ENCODE results near the gene UNC93A.
"Not testable (repeated sequence)": the region's sequence is repeated elsewhere in the genome, so short reads cannot be mapped to it uniquely, and the experiment has no call there.

Gene UNC93A

GRCh38 chr6:167272151-167272550 is 19.0 kb upstream of the UNC93A start:
- DNase-seq = no peak

DNA sequence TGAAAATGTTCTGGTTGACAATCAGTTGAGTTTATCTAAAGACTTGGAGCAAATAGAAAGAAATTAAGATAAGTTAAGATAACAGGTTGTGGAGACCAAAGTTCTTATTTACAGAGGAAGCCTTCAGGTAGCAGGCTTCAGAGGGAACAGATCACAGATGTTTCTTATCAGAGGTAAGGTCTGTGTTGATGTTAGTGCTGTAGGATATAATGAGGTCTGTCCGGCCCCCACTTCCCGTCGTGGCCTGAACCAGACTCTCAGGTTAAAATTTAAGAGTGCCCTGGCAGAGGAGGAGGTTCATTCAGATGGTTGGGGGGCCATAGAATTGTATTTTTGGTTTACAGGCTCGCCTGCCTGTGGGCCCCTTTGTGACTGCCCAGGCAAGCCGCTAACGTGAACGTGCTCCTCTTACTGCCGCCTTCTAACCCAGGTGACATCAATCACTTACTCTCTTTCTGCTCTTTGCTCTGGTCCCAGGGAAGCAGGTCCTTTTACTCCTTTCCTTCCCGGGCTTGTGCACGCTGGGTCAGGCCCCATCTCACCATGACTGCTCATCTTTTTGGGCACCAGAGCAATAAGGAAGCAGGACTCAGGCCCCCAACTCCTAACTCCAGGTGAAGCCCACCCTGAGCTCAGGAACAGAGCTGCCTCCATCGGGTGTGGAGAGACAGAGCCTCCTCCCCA is 18.3 kb upstream of the UNC93A start:
- DNase-seq = no peak

- no peak for DNase-seq
Measured at GRCh38 chr6:167274270-167274669, 16.8 kb upstream of the UNC93A start.

- no peak for DNase-seq
Measured at GRCh38 chr6:167275001-167275400, 16.1 kb upstream of the UNC93A start.

DNA sequence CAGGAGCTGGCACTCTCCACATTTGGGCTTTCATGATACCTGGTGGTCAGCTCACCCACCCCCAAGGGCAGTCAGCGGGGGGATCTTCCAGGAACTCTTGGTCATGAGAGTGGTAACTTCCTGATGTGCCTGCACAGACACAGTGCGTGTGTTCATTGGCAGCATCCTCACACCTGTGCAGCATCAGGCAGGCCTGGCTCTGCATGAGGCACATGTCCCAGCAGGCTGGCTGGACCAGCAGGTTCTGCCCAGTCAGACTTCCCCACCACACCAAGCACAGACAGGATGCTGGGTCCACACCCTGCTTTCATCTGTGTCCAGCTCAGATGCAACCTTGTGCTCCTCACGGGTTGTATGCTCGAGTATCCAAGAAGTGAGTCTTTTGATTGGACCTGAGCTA is 15.7 kb upstream of the UNC93A start:
- no peak for DNase-seq

DNA sequence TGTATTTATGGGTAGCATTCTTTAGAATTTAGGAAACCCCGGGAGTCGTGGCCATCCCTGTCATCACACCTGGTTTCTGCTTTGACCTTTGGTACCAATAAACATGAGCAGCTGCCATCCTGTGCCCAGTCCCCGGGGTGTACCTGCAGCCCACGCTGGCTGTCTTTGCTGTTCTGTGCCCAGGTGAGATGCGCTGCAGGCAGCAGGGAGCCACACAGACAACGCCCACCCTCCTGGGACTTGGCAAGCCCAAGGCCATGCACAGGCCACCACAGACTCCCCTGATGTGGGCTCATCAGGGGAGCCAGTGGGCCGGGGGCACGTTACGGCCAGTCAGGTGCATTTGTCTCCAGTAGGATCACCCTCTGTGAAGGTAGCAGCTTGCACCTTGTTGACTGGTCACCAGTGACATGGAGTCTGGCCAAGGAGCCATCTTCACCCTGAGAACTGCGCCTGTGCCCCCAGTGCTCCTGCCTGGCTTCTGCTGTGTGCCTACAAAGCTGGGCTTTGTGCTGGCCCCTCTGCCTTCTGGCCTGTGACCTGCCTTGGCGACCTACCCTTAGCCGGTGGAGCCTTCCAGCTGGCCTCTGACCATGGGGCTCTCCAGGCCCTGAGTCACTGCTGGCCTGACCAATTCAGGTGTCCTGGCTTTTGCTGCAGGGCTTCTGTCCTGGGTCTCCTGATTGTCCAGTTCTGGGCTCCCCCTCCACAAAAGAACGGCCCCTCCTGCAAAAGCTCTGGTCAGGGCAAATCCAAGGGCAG is 14.2 kb upstream of the UNC93A start:
- no peak for DNase-seq

DNA sequence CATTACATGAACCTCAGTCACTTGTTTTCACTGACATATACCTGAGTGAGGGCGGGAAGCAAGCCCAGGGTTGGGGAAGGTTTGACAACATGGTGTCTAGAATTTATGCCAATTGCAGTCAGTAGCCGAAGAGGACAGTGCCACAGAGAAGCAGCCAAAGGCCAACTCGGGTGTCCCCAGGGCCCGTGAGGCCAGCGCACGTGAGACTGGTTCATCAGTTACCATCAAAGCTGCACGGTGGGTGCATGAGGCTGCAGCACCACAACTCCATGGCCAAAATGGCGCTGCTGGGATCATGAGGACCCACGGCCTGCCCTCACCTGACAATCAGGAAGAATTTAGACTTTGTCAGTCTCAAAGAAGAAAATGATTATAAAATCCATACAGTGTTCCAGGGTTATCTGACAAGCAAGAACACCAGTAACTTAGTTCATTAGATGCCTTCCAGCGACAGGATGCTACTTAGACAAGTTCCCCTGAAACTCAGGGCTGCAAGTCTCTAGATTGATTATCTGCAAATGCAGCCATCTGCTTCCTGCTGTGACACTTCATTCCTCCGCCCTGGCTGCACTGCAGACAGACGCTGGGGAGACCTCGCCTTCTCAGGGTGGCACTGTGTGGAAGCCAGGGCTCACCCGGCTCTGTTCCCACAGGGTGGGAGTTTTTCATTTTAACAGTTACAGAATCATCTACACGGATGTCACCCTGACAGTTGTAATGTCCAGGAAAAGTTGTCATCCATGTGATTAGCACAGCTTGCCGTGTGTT is 12.8 kb upstream of the UNC93A start:
- not testable (repeated sequence) for DNase-seq

DNA sequence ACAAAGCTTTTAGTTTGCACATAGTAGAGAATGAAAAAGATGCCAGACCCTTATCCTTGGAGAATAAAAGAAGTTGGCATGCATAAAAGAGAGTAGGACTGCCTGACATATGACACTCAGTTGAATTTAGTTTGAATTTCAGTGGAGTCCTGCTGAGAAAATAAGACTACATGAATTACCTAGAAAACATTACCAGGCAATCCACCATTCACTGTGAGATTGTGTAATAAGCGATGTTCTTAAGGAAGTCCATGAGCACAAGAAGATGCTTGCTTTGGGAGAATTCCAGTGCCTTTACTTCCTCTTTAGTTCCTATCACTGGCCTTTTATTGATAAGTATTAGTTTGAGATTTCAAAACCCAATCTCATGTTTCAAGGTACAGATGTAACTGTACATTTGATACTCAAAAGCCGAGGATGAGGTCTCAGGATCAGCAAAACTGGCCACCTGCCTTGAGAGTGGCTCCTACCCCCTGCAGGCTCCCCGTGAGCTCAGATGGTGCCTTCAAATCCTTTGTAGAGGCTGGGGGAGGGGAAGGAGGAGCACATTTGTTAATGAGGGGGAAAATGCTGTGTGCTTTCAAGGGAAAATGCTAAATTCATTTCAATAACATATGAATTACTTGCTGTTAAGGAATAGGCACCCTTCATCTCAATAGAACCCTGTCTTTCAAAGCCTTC is 11.2 kb upstream of the UNC93A start:
- no peak for DNase-seq

DNA sequence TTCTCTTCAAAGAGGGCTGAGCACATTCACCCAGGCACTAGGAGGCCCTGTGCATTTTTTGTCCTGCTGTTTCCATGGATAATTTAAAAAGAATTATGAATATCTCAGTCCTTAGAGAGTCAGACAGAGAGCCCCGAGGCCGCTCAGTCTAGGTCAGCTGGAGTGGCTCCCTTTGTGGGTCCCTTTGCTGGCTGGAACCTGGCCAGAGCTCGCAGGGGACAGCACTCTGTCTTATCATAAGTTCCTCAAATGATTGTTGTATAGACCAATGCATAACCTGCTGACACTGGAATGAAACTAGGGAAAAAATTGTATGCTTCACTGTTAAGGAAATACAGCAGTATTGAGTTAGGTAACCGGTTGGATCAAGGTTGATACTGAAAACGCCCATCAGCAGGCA is 10.6 kb upstream of the UNC93A start:
- not testable (repeated sequence) for DNase-seq

DNA sequence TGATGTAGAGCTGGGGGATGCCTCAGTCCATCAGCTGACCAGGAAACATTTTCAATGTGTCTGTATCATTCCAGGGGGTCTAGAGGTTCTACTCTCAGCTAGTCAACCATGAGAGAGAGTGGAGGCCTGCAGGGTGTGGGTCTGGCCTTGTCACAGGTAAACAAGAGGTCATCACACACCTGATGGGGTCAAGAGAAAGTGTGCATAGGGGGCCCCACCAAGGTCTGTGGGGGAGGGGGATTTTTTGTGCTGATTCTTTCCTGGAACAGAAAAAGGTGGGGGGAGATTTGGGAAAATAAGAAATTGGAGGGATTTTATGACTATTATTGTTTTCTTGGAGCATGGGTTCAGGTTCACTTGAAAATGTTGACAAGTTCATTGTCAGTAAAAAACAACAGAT is 8.9 kb upstream of the UNC93A start:
- no peak for DNase-seq

DNA sequence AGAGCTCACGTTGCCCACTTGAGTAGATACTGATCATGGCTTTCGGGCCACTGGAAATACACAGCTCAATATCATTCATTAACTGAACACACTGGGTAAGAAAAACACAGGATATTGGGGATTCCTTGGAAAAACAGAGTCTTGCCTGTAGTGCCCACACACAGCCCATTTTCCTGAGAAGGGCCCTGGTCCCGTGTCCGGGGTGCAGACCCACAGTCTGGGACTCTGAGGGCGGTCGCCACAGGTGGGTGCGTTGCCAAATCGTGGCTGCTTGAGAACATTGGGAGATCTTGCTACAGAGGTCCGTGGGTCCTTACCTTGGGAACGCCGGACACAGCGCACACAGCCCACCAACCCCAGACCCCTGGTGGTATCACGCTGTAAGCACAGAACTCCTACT is 6.5 kb upstream of the UNC93A start:
- not testable (repeated sequence) for DNase-seq

GRCh38 chr6:167285077-167285770 is 5.9 kb upstream of the UNC93A start:
- DNase-seq = no peak

DNA sequence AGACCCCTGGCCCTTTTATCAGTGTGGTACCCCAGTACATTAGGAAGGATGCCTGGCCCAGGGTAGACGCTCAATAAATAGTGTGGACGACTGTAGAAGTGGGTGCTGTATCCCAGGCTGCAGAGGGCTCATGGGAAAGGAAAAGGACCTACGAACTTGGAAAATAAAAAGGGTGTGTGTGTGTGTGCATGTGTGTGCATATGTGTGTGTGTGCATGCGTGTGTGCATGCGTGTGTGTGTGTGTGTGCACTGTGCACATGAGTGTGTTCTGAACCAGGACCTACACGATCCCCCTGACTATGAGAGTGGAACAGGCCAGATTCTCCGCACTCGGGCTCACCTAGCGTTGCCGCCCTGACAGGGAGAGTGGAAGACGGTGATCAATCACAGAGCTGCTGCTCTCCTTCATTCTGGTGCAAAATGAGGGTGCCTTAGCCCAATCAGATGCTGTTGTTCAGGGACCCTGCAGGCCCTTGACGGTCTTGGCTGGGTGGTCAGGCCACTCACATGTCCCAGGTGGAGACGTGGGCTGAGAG is 3.5 kb upstream of the UNC93A start:
- DNase-seq = no peak

- not testable (repeated sequence) for DNase-seq
Measured at GRCh38 chr6:167288591-167289225, 2.4 kb upstream of the UNC93A start.

GRCh38 chr6:167289291-167289690 is 1.8 kb upstream of the UNC93A start:
- DNase-seq = not testable (repeated sequence)

DNA sequence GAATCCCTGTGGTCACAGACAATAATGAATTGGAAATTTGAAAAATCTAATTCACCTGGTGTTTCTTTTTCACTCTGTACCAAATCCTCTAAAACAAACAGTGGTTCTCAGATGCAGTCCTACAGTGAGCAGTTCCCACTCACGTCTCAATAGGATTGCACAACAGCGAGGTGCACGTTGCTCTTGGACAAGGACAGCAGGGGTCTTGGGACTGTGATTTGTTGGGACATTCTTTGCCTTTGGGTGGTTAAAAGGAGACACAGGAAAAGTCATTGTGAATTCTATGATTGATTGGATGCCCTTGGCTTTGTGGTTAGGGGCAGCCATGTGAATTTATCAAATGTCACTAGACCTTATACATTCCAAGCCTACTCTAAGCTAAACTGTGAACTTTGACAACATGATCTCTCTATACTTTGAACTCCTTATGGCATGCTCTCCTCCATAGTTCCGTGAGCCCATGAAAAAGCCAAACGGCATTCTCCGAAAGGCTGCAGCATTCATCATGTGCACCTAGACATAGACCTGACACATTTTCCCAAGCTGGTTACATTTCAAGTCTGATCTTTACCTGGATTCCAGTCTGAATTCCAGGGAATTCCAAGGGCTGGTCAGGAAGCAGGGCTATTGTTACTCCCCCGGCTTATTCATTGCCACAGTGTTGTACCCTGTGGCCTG is 647 bp downstream of the UNC93A start:
- DNase-seq = no peak

DNA sequence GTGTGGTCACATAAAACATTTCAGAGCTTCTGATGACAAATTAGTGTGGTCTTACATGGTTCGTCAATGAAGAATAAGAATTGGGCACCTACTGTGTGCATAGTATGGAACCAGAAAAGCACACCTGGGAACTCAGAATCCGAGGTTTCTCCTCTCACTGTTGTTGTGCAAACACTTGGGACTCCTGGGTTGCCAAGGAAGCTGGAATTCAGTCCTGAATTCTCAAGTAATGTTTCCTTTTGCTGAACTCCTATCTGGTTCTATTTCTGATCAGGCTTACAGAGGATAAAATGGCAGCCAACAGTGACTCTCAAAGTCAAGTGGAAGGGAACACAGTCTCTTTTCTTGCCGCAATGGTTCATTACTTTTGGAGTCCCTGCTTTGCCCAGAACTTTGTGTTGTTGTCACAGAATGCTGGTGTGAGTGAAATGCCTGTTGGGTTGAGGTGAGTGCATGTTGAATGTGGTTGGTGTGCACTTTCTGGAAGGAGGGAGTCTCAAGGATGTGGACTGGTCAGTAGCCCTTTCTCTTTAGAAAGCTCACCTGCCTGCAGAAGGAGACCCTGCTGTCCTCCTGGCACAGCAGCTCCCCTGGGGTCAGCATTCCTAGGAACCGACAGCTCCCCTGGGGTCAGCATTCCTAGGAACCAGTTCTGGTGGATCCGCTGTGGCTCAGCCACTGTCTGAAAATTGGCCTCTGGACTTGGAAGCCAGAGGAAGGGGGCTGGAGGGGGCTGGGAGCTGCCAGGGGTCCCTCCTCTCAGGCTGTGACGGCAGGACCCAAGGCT is 1.4 kb downstream of the UNC93A start:
- DNase-seq = no peak

DNA sequence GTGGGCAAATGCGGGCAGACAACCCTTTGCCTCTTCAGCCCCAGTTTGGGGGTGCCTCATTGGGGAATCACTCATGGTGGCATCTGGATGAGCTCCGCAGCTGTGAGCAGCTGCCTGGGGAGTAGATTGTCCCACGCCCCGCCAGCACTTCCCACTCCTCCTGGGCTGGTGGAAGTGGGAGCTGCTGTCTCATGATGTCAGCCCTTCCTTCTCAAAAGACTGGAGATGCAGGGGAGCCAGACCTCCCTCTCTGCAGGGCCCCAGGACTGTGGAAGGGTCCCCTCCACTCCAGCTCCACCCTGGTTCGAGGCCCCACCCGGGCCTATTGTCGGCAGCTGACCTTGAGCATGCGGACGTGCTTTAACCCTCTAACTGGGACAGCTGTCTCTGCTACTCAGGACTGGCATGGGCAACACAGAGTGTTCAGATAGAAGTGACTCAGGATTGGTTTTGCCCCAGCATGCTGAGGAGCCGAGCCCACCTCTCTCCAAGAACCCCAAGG is 2.0 kb downstream of the UNC93A start:
- DNase-seq = no peak

- no peak for DNase-seq
Measured at GRCh38 chr6:167293590-167294091, 2.5 kb downstream of the UNC93A start.

GRCh38 chr6:167294241-167294640 is 3.1 kb downstream of the UNC93A start:
- DNase-seq = no peak
